ENCODE results near the gene TBATA.

GRCh38 chr10:70827086-70827757, 42.0 kb upstream of the TBATA start:
- TF ChIP-seq, protein P1, sequence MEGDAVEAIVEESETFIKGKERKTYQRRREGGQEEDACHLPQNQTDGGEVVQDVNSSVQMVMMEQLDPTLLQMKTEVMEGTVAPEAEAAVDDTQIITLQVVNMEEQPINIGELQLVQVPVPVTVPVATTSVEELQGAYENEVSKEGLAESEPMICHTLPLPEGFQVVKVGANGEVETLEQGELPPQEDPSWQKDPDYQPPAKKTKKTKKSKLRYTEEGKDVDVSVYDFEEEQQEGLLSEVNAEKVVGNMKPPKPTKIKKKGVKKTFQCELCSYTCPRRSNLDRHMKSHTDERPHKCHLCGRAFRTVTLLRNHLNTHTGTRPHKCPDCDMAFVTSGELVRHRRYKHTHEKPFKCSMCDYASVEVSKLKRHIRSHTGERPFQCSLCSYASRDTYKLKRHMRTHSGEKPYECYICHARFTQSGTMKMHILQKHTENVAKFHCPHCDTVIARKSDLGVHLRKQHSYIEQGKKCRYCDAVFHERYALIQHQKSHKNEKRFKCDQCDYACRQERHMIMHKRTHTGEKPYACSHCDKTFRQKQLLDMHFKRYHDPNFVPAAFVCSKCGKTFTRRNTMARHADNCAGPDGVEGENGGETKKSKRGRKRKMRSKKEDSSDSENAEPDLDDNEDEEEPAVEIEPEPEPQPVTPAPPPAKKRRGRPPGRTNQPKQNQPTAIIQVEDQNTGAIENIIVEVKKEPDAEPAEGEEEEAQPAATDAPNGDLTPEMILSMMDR (conservative IDR thresholded peaks at IDR 0.05; ENCODE audit: low read depth, low read length) = no peak
- no peak for TF ChIP-seq EZH2 (IDR thresholded peaks at IDR 0.05; ENCODE audit: borderline replicate concordance, low read depth, low read length, poor library complexity, severe bottlenecking)
